Lower leg skin (tissue), 4 donors: Measurements from ENCODE around the gene CLMN. TPM values are rescaled to one million over a fixed set of nuclear protein-coding genes. Genes with fewer than 3 reads are reported as not detected.

Experiments used
- DNase-seq, 2 donors: peaks; one replicate each; pipeline ENCODE4 v3.0.0-alpha.2; 2019; ENCODE audit warnings: low spot score in 2 of 2
- H3K4me3 ChIP-seq: fragments of 200-600 bp; sonication (generic); 2 replicates; pipeline ENCODE4 v1.5.1; 2017; ENCODE audit warnings: mild to moderate bottlenecking, low read depth; ENCODE audit not compliant: poor library complexity, severe bottlenecking
- POLR2A ChIP-seq, 2 donors: fragments of 450-650 bp; IDR thresholded peaks; one replicate each; pipeline ENCODE4 v1.6.1; 2016 to 2017; ENCODE audit warnings: antibody characterized with exemption in 2 of 2, mild to moderate bottlenecking in 1 of 2, moderate library complexity in 1 of 2
- WGBS, 2 donors: methylation state at CpG; one replicate each; pipeline ENCODE4 v1.1.5; 2018; 5-methylcytosine and 5-hydroxymethylcytosine counted together
- intact Hi-C: fragments of 100-400 bp; cut with DNase I; formaldehyde crosslinking; loops from one replicate; pipeline ENCODE4 v1.15.0; 2023; ENCODE audit warnings: low total_unique reads
- total RNA-seq, 4 donors: library from RNA; depleted of rRNA; stranded (reverse); fragments of >200 nt; gene quantifications; one replicate each; pipeline ENCODE4 v1.1.0, GENCODE V29; 2016
- TF ChIP-seq, protein P1 (sequence below), 3 donors: fragments of 450-650 bp; IDR thresholded peaks; one replicate each; pipeline ENCODE4 v1.5.1; 2016; ENCODE audit warnings: antibody characterized with exemption in 3 of 3, mild to moderate bottlenecking in 3 of 3, moderate library complexity in 2 of 3

CLMN gene
- total RNA-seq, 4 donors from 2014 or later, result 5.6 to 7.6 (median 7.2) TPM

DNA sequence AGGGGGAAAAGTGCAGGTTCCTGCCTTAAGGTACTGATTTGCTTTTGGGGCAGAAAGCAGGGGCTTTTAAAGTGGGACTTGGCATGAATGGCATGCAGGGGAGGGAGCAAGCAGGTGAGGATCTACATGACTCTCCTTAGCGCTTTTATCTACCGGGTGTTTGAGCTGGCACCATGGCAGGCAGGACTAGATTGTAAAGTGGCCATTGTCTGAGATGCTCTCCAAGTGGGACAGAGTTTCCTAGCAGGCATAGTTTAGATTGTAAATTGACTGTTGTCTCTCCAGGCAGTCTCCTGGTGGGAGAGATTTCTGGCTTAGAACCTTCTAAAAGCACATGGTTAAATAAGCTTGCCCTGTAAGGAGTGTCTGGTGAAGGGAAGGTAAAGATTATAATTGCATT, 157.1 kb downstream of the CLMN start:
- no peak for DNase-seq
- WGBS, 2 donors, result 74 to 77% methylated on average over 2 of the region's 2 CpGs
- TF ChIP-seq POLR2A (IDR thresholded peaks at IDR 0.05), result no peak
- TF ChIP-seq, protein P1, sequence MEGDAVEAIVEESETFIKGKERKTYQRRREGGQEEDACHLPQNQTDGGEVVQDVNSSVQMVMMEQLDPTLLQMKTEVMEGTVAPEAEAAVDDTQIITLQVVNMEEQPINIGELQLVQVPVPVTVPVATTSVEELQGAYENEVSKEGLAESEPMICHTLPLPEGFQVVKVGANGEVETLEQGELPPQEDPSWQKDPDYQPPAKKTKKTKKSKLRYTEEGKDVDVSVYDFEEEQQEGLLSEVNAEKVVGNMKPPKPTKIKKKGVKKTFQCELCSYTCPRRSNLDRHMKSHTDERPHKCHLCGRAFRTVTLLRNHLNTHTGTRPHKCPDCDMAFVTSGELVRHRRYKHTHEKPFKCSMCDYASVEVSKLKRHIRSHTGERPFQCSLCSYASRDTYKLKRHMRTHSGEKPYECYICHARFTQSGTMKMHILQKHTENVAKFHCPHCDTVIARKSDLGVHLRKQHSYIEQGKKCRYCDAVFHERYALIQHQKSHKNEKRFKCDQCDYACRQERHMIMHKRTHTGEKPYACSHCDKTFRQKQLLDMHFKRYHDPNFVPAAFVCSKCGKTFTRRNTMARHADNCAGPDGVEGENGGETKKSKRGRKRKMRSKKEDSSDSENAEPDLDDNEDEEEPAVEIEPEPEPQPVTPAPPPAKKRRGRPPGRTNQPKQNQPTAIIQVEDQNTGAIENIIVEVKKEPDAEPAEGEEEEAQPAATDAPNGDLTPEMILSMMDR (IDR thresholded peaks at IDR 0.05), result no peak
- no peak overlapping the region for H3K4me3 ChIP-seq
- intact Hi-C loops, result no loop called here

DNA sequence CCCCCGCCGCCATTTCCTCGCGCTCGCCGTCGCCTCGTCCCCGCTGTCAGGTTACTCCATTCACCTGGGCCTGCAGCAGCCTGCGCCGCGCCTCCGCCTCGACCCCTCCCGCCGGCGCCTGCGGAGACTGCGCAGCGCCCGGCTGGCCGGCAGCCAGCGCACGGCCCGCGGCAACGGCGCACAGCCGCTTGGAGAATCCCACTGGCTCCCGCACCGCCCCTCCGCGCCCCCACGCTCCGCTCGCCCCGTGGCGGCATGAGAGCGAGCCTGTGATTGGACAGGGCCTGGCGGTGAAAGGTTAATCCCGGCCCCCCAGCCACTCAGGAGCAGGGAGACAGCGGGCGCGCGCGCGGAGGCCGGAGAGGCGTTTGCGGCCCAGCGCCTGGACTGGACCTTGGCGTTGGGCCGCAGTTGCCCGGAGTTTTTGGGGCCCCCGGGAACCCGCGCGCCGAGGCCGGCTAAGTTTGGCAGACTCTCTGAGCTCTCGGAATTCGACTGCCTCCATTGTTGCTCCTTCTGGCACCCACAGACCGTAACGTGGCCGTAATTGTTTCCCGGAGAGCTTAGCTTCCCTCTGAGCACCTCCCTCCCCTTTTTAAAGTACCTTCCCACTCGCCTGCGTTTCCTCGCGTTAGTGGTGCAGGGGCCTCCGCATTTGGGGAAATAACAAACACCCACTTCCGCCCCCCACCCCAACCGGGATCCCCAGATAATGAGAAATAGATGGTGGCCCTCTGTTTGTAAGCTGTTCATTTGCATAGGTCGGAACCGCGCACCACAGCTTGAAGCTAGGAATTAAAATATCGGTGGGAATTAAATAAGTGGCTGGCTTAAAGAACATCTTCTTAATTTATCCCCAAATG, 162.2 kb downstream of the CLMN start, which contains the start of gene DICER1:
Gene DICER1, minus strand, starts transcription at position 203 of the 863 bp plus-strand sequence. CDS start 24,071 bp downstream, outside the sequence.
- 0 to 2% methylated on average over 45 to 50 of the region's 77 CpGs for WGBS, 2 donors
- DNase-seq, result peak; percentile 94 to 99
- intact Hi-C loops, result no loop called here
- peak within 1 kb of the TSS; percentile 80 for H3K4me3 ChIP-seq
- TF ChIP-seq, protein P1 (IDR thresholded peaks at IDR 0.05), result peak in 1 of 3 donors; percentile 12
- no peak for TF ChIP-seq POLR2A (IDR thresholded peaks at IDR 0.05)

DNA sequence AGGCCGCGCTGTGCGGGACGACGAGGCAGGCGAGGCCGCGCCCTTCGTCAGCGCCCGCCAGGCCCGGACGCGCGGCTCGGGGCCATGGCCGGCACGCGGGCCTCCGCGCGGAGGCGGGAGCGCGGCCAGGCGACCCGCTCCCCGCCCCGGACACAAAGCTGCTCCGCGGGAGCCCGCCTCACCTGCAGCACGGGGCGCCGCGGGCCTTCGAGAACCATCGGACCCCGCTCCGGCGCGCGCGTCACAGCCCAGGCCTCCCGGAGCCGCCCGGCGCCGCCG, 162.7 kb downstream of the CLMN start:
- intact Hi-C loops, result no loop called here
- 1% methylated on average over 14 of the region's 50 CpGs; no CpG with 5 or more reads in 1 of the 2 donors for WGBS, 2 donors

DNA sequence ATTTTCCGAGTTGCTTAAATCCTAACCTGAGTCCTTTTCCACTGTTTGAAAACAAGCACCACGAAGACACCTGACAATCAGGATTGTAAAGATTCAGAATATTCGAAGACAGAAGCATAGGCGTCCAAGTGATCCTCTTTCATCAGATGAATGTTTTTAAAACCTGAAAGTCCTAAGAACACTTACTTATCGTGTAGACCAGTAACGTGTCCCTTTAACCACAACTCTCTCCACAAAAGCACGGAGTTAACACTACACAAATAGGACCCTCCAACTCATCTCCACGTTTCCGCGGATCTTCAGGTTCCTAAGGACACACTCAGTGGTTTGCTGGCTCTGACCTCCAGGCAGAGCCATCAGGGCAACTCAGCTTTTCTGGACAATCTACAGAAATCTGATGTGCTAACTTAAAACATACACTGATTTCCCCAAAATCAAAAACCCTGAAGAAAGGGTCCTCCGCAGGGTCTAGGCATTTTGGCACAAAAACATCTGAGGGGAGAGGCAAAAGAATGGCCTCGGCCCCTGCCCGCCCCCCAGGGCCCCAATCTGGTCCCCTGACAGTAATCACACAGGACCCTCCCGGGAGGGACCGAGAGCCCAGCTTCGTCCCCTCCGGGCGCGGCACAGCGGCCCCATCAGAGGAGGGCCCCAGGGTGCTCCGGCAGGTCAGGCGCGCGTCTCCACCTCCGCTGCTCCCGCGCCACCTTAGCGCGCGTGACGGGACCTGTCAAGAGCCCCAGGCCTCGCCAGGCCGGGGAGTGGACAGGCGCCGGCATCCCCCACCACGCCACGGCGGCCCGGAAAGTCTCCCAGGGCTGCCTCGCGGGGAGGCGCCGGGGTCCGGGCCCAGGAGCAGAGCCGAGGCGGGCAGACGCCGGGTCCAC, 163.3 kb downstream of the CLMN start:
- intact Hi-C loops, result no loop called here
- WGBS, 2 donors, result 2 to 3% methylated on average over 25 of the region's 48 CpGs
- TF ChIP-seq, protein P1 (IDR thresholded peaks at IDR 0.05), result no peak
- no peak for TF ChIP-seq POLR2A (IDR thresholded peaks at IDR 0.05)
- peak in 1 of 2 donors; percentile 88 for DNase-seq
- peak overlapping the region; percentile 80 for H3K4me3 ChIP-seq

More for the DNA sequence above, 162.7 kb downstream of the CLMN start:
- DNase-seq, result no peak
- H3K4me3 ChIP-seq, result peak overlapping the region; percentile 80
- TF ChIP-seq POLR2A (IDR thresholded peaks at IDR 0.05), result no peak
- TF ChIP-seq, protein P1 (IDR thresholded peaks at IDR 0.05), result no peak

DNA sequence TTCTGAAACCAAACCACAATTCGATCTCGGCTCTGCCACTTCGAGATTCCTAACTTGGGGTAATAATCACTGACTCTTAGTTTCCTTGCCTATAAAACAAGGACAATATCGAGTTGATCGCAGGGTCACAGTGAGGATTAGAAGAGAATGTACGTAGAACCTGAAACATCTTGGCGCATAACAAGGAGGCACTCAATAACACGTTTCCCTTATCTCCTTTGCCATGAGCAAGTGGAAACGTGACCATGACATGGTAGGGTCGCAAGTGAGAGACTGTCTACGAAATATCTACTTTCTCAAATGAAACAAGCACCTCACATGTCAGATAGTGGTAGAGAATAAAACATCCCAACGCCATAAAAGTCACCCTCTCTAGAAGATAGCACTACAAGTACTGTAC, 164.7 kb downstream of the CLMN start:
- no peak for DNase-seq
- intact Hi-C loops, result no loop called here
- no peak overlapping the region for H3K4me3 ChIP-seq
- no peak for TF ChIP-seq POLR2A (IDR thresholded peaks at IDR 0.05)
- TF ChIP-seq, protein P1 (IDR thresholded peaks at IDR 0.05), result no peak
- 83 to 84% methylated on average over 12 of the region's 12 CpGs for WGBS, 2 donors
